Nephron (organoid): ENCODE measurements around the gene SND1.

ENCODE experiments used
- H3K27ac Mint-ChIP-seq, 3 experiments: 2 replicates each; pipeline ENCODE4 v1.8.0; 2020; ENCODE audit warnings: mixed read lengths in 3 of 3, mild to moderate bottlenecking in 2 of 3, moderate library complexity in 1 of 3
- H3K27me3 Mint-ChIP-seq: 2 replicates; pipeline ENCODE4 v1.8.0; 2021; ENCODE audit warnings: low read depth, mild to moderate bottlenecking, moderate library complexity, mixed read lengths
- H3K36me3 Mint-ChIP-seq: 2 replicates; pipeline ENCODE4 v1.8.0; 2020; ENCODE audit warnings: low read depth, mixed read lengths
- H3K4me1 Mint-ChIP-seq: 2 replicates; pipeline ENCODE4 v1.8.0; 2020; ENCODE audit warnings: mixed read lengths
- H3K4me3 Mint-ChIP-seq, 3 experiments: 2 replicates each; pipeline ENCODE4 v1.8.0; 2020; ENCODE audit warnings: mild to moderate bottlenecking in 3 of 3, mixed read lengths in 3 of 3, moderate library complexity in 2 of 3
- H3K9me3 Mint-ChIP-seq: 2 replicates; pipeline ENCODE4 v1.8.0; 2020; ENCODE audit warnings: mixed read lengths
- TF ChIP-seq, protein P1 (sequence below), 3 experiments: fragments of 200-600 bp; sonication (generic); IDR thresholded peaks; one replicate each; pipeline ENCODE4 v1.5.0; 2021; ENCODE audit warnings: antibody characterized with exemption in 3 of 3; ENCODE audit not compliant: unreplicated experiment in 3 of 3

SND1 gene

DNA sequence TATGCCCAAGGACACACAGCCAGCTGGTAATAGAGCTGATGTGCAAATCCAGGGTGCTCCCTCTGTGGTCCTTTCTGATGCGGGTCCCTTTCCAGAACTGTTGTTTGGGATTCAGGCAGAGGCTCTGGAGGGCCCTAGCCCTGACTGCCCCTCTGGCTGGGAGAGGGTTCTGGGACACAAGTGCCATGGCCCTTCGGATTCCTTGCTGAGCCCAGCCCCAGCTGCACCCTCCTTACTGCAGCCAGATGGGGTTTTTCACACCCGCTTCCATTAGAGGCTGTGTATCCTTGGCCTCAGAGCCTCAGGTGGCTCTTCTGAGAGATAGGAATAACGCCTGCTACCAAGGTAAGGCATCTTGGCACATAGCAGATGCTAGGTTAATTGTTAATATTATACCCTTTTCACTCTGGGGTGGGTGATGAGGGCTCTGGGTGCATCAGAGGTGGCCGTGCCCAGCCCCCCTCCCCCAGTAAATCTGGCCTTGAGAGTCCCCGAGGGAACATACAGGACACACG lies 469.0 kb downstream of the SND1 start:
- Mint-ChIP-seq H3K4me1 (peaks cover 5% of the 10 kb centered on the region), H3K9me3 (no peaks in the 10 kb centered on the region), H3K27me3 (peaks cover 38% of the 10 kb centered on the region), H3K4me3 (no peak overlapping the region), H3K36me3 (no peaks in the 10 kb centered on the region), H3K27ac (peak overlapping the region in 1 of 3 experiments; percentile 63)
- TF ChIP-seq, protein P1, sequence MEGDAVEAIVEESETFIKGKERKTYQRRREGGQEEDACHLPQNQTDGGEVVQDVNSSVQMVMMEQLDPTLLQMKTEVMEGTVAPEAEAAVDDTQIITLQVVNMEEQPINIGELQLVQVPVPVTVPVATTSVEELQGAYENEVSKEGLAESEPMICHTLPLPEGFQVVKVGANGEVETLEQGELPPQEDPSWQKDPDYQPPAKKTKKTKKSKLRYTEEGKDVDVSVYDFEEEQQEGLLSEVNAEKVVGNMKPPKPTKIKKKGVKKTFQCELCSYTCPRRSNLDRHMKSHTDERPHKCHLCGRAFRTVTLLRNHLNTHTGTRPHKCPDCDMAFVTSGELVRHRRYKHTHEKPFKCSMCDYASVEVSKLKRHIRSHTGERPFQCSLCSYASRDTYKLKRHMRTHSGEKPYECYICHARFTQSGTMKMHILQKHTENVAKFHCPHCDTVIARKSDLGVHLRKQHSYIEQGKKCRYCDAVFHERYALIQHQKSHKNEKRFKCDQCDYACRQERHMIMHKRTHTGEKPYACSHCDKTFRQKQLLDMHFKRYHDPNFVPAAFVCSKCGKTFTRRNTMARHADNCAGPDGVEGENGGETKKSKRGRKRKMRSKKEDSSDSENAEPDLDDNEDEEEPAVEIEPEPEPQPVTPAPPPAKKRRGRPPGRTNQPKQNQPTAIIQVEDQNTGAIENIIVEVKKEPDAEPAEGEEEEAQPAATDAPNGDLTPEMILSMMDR (IDR thresholded peaks at IDR 0.05; ENCODE audit: unreplicated experiment in 3 of 3): no peak

DNA sequence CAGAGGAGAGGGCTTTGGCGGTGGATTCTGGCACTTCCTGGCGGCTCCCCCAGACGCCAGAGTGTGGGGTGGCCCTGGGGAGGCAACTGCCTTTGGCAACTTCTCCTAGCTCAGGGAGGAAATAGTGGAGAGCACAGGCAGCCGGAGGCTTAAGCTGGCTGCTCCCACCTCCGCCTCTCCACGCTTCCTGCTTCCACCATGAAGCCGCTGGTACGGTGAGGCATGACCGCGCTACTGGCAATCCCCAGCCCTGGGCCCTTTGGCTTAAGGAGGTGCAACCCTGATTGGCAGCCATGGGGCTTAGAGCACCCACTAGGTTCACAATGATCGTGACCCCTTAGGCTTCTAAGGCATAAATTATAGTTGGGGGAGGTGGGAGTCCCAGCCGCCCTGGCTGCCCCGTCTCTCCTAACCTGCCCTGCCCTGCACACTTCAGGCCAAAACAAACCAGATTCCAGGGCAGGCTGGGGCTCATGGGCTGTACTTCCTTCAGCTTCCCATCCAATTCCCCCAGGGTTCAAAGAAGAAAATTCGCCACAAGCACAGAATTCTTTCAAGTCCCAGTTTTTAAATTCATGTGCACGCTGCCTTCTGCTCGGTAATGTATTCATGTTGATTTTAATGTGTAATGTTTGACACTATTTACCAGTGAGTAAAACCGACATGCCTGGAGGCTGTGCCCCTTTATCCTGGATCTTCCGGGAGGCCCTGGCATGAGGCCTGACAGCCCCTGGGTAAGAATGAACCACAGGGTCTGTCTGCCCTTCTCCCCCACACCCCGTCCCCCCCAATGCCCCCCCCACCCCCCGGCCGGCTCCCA lies 469.9 kb downstream of the SND1 start:
- peak overlapping the region in 2 of 3 experiments; percentile 63 to 80 for H3K27ac Mint-ChIP-seq
- H3K36me3 Mint-ChIP-seq: no peaks in the 10 kb centered on the region
- peak overlapping the region in 2 of 3 experiments; percentile 28 to 50 for H3K4me3 Mint-ChIP-seq
- peaks cover 39% of the 10 kb centered on the region for H3K27me3 Mint-ChIP-seq
- H3K4me1 Mint-ChIP-seq: peaks cover 5% of the 10 kb centered on the region
- TF ChIP-seq, protein P1 (IDR thresholded peaks at IDR 0.05; ENCODE audit: unreplicated experiment in 3 of 3): no peak
- no peaks in the 10 kb centered on the region for H3K9me3 Mint-ChIP-seq

DNA sequence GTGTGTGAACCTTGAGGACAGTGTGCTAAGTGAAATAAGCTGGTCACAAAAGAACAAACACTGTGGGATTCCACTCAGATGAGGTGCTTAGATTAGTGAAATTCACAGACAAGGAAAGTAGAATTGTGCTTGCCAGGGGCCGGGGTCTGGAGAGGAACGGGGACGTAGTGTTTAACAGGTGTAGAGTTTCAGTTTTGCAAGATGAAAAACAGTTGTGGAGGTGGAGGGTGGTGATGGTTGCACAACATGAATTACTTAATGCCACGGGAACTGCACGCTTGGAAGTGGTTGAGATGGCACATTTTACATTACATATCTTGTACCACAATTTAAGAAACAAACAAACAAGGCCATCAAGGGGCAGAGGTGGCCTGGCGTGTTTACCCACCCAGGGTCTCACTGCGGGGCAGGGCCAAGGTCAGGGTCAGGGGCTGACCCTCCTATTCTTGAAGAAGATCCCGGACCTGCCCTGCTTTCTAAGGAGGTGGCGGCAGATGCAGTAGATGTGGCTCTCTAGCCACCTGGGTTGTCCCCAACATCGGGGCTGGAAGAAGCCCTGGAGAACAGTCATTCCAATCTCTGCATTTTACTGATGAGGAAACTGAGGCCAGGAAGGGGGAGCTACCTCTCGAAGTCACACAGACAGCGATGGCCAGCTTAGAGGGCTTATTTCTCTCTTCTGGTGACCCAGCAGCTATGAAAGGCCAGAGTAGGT lies 470.7 kb downstream of the SND1 start:
- H3K27ac Mint-ChIP-seq: peak overlapping the region in 1 of 3 experiments; percentile 22
- no peaks in the 10 kb centered on the region for H3K36me3 Mint-ChIP-seq
- no peak overlapping the region for H3K4me3 Mint-ChIP-seq
- H3K4me1 Mint-ChIP-seq: peaks cover 5% of the 10 kb centered on the region
- H3K27me3 Mint-ChIP-seq: peaks cover 36% of the 10 kb centered on the region
- no peaks in the 10 kb centered on the region for H3K9me3 Mint-ChIP-seq
- TF ChIP-seq, protein P1 (IDR thresholded peaks at IDR 0.05; ENCODE audit: unreplicated experiment in 3 of 3): no peak

DNA sequence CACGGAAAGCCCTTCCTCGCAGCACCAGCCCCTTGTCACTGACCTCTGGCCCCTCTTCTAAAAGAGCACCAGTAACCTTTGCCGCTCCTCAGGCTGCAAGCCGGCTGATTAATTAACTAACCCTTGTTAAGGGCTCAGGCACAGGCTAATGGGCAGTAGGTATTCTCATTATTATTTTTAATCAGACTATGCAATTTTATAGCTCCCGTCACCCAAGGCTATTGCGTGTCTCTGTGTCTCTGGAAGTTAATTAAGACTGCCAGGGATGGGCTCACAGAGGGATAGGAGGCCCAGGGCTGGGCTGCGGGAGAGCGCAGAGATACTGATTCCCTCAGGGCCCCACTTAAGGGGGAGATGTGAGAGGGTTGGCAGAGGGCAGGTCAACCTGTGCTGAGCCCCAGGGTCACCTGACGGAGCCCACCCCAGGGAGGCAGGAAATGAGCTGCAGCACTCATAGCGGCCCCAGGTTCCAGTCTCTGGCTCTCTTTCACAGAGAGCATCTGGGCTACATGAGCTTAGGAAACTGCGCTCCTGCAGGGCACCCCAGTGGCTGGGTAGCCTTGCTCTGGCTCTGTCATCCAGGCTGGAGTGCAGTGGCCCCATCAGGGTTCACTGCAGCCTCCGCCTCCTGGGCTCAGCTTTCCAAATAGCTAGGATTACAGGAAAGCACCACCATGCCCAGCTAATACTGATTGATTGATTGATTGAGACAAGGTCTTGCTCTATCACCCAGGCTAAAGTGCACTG lies 471.5 kb downstream of the SND1 start:
- H3K36me3 Mint-ChIP-seq: no peaks in the 10 kb centered on the region
- H3K4me3 Mint-ChIP-seq: no peak overlapping the region
- TF ChIP-seq, protein P1 (IDR thresholded peaks at IDR 0.05; ENCODE audit: unreplicated experiment in 3 of 3): no peak
- H3K27me3 Mint-ChIP-seq: peaks cover 40% of the 10 kb centered on the region
- no peaks in the 10 kb centered on the region for H3K9me3 Mint-ChIP-seq
- H3K4me1 Mint-ChIP-seq: peaks cover 5% of the 10 kb centered on the region
- H3K27ac Mint-ChIP-seq: peak overlapping the region in 1 of 3 experiments; percentile 22

DNA sequence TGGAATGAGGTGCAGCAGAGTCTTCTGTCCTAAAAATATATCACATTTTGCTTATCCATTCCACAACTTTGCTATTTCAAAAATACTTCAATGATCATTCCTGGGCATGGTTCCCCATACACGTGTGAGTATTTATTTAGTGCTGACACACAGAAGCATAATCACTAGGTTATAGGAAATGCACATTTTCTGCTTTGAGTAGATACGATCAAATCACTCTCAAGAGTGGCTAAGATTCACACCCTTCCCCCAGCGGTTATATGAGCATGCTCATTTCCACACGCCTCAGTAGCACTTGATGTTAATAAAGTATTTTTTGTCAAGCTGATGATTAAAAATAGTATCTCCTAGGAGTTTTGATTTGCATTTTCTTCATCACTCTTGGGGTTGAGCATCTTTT lies 472.8 kb downstream of the SND1 start:
- Mint-ChIP-seq H3K27me3 (peaks cover 34% of the 10 kb centered on the region), H3K9me3 (no peaks in the 10 kb centered on the region), H3K4me3 (no peak overlapping the region), H3K4me1 (peaks cover 5% of the 10 kb centered on the region), H3K27ac (no peak overlapping the region), H3K36me3 (no peaks in the 10 kb centered on the region)
- TF ChIP-seq, protein P1 (IDR thresholded peaks at IDR 0.05; ENCODE audit: unreplicated experiment in 3 of 3): no peak
